Adrenal gland (tissue), 5 donors: Measurements from ENCODE around the gene ZFAND4.

Experiments
- CTCF ChIP-seq, 6 experiments: fragments of 450-650 bp in 4 of 6; fragments of 200-600 bp in 2 of 6; sonication (generic) in 1 of 6; IDR thresholded peaks; 1 replicate in 5 of 6; 2 replicates in 1 of 6; pipeline versions ENCODE4 v1.5.1 to v1.8.0; 2016 to 2021; ENCODE audit warnings: antibody characterized with exemption in 6 of 6, mild to moderate bottlenecking in 2 of 6, moderate library complexity in 1 of 6
- POLR2A ChIP-seq, 2 donors: fragments of 450-650 bp; IDR thresholded peaks; one replicate each; pipeline ENCODE4 v1.6.1; 2017; ENCODE audit warnings: antibody characterized with exemption in 2 of 2, mild to moderate bottlenecking in 2 of 2, moderate library complexity in 1 of 2
- donor health status: DM: no; HTN: no; CAD: no.

GRCh38 chr10:45594276-45595157 lies 78.1 kb downstream of the ZFAND4 start:
- TF ChIP-seq CTCF (IDR thresholded peaks at IDR 0.05) (no peak), POLR2A (IDR thresholded peaks at IDR 0.05) (peak; percentile 34 to 79)
